ENCODE measurements around the gene DAPK1.

Gene DAPK1

GRCh38 chr9:87497604-87498045 is at the start of gene DAPK1 (continued):
- TF ChIP-seq ZNF239 (tag by site-specific recombination; IDR thresholded peaks at IDR 0.05) (no peak), ZNF530 (tag by site-specific recombination; IDR thresholded peaks at IDR 0.05; ENCODE audit: low read depth) (no peak), ZNF24 (tag by site-specific recombination; IDR thresholded peaks at IDR 0.05) (no peak), WT1 (tag by site-specific recombination; IDR thresholded peaks at IDR 0.05) (no peak), ZNF768 (tag by site-specific recombination; IDR thresholded peaks at IDR 0.05) (no peak), ZNF140 (tag by site-specific recombination; IDR thresholded peaks at IDR 0.05) (no peak), ZNF174 (tag by site-specific recombination; IDR thresholded peaks at IDR 0.05) (no peak), HOXC10 (CRISPR knock-in tag; IDR thresholded peaks at IDR 0.05) (0 out of 2 replicates have a peak, but pooled peaks have one; percentile 50), ZSCAN5A (tag by site-specific recombination; IDR thresholded peaks at IDR 0.05) (no peak), ZNF398 (tag by site-specific recombination; IDR thresholded peaks at IDR 0.05) (peak; percentile 49; the same call in 1 of the 2 replicates), ZNF629 (tag by site-specific recombination; IDR thresholded peaks at IDR 0.05) (no peak), PRDM1 (tag by site-specific recombination; IDR thresholded peaks at IDR 0.05) (no peak), ZFP3 (tag by site-specific recombination; IDR thresholded peaks at IDR 0.05; ENCODE audit: low read depth) (no peak), ZNF777 (tag by site-specific recombination; IDR thresholded peaks at IDR 0.05; ENCODE audit: borderline replicate concordance) (no peak), ZNF341 (tag by site-specific recombination; IDR thresholded peaks at IDR 0.05; ENCODE audit: low read depth) (peak; percentile 36; the same call in 1 of the 2 replicates), IKZF3 (tag by site-specific recombination; IDR thresholded peaks at IDR 0.05) (no peak), KLF1 (tag by site-specific recombination; IDR thresholded peaks at IDR 0.05) (no peak; the same call in 1 of the 2 replicates), ZNF645 (tag by site-specific recombination; IDR thresholded peaks at IDR 0.05) (no peak), ZNF121 (tag by site-specific recombination; IDR thresholded peaks at IDR 0.05) (no peak), ZNF792 (tag by site-specific recombination; IDR thresholded peaks at IDR 0.05) (no peak), ZNF175 (tag by site-specific recombination; IDR thresholded peaks at IDR 0.05) (no peak), ZNF335 (tag by site-specific recombination; conservative IDR thresholded peaks at IDR 0.05) (0 out of 2 replicates have a peak, but pooled peaks have one; percentile 14), ZBTB20 (tag by site-specific recombination; IDR thresholded peaks at IDR 0.05) (no peak; the same call in 1 of the 2 replicates), ZBTB26 (tag by site-specific recombination; optimal IDR thresholded peaks at IDR 0.05) (peak; percentile 58), GLIS2 (tag by site-specific recombination; IDR thresholded peaks at IDR 0.05) (no peak), PRDM6 (tag by site-specific recombination; IDR thresholded peaks at IDR 0.05) (no peak), MYNN (tag by site-specific recombination; IDR thresholded peaks at IDR 0.05; ENCODE audit: borderline replicate concordance) (no peak), ZNF707 (tag by site-specific recombination; IDR thresholded peaks at IDR 0.05) (no peak), HOXD13 (CRISPR knock-in tag; IDR thresholded peaks at IDR 0.05; ENCODE audit: borderline replicate concordance) (no peak), ZNF214 (tag by site-specific recombination; IDR thresholded peaks at IDR 0.05; ENCODE audit: borderline replicate concordance) (no peak)
- TF ChIP-seq, protein P1, sequence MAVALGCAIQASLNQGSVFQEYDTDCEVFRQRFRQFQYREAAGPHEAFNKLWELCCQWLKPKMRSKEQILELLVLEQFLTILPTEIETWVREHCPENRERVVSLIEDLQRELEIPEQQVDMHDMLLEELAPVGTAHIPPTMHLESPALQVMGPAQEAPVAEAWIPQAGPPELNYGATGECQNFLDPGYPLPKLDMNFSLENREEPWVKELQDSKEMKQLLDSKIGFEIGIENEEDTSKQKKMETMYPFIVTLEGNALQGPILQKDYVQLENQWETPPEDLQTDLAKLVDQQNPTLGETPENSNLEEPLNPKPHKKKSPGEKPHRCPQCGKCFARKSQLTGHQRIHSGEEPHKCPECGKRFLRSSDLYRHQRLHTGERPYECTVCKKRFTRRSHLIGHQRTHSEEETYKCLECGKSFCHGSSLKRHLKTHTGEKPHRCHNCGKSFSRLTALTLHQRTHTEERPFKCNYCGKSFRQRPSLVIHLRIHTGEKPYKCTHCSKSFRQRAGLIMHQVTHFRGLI (tag by site-specific recombination; IDR thresholded peaks at IDR 0.05), result no peak
- TF ChIP-seq, protein P2, sequence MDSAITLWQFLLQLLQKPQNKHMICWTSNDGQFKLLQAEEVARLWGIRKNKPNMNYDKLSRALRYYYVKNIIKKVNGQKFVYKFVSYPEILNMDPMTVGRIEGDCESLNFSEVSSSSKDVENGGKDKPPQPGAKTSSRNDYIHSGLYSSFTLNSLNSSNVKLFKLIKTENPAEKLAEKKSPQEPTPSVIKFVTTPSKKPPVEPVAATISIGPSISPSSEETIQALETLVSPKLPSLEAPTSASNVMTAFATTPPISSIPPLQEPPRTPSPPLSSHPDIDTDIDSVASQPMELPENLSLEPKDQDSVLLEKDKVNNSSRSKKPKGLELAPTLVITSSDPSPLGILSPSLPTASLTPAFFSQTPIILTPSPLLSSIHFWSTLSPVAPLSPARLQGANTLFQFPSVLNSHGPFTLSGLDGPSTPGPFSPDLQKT (IDR thresholded peaks at IDR 0.05; ENCODE audit: borderline replicate concordance, low read depth, low read length), result no peak
